ENCODE results near the gene AKR7A2.

Gene AKR7A2

GRCh38 chr1:19311931-19312781 is at the start of gene AKR7A2, which contains the start of gene SLC66A1:
TSS of gene AKR7A2 (minus strand) at chr1:19312144. CDS start at chr1:19312124, 20 bp downstream.
TSS of gene SLC66A1 (plus strand) at chr1:19312326. CDS start at chr1:19317678, 5,352 bp downstream.
- DNase-seq, result peak in 55 of 56 donors; percentile 58 to 96 (median 85)

DNA sequence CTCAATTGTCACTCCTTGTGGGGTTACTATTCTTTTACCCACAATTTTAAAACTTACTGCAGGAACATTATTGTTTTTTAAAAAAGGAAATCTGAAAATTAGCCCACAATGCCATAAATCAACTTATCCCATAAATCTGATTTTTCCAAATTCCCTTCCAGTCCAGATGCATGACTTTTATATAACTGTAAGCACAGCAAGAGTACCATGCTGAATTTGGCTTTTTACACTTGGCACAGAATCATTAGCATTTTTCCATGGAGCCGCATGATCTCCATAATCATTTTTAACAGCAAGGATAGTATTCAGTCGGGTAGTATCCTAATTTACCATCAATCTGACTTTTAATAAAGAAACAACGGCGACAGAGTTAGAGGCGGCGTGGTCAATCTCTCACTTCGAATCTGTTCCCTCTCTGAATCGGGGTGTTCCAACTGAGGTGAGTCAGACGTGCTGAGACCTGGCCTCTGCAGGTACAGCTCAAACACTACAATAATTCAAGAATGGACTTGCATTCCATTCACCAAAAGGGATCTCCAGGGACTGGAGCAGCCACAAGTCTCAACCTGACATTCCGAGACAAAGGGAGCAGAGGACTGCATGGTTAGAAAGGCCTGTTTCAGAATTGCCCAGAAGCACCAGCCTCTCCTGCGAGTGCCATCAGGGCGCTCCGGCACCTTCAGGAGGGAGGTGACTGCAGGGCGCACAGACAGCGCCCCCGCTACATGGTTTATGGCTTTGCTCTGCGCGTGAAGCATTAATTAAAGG is 49.1 kb upstream of the AKR7A2 start:
- DNase-seq, result no peak

DNA sequence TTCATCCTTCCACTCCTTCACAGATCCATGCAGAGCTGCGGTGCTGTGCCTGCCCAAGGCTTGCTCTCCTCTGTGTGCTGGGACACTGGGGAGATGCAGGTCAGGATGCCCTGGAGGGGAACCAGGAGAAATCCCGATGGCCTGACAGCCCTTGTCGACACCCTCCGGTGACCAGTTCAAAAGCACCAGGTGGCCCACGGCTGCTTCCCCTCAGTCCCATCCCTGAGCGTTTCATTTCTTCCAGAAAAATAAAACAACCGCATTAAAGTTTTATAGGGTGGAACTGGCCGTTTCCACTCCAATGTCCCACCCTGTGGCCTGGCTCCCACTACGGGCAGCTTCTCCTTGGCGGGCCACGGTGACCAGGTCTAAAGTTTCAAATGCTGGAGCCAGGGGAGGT is 48.5 kb upstream of the AKR7A2 start:
- DNase-seq, result no peak

GRCh38 chr1:19360016-19360415 is 48.1 kb upstream of the AKR7A2 start:
- no peak for DNase-seq

DNA sequence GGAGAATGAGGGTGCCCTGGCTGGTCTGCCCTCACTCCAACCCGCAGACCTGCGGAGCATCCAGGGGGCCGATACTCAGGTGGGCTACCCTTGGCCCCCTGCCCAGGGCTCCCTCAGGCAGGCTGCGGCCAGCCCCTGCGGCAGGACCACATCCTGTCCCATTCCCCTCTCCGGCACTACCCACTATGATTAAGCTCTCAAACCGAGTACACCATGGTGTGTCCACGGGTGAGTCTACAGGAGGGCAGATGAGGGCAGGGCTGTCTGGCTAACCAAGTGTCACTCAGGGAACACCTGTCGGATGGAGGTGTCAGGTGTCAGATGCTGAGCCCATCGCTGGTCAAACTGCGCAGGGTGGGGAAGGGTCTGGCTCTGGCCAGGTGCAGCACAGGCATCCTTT is 47.4 kb upstream of the AKR7A2 start:
- DNase-seq, result no peak

DNA sequence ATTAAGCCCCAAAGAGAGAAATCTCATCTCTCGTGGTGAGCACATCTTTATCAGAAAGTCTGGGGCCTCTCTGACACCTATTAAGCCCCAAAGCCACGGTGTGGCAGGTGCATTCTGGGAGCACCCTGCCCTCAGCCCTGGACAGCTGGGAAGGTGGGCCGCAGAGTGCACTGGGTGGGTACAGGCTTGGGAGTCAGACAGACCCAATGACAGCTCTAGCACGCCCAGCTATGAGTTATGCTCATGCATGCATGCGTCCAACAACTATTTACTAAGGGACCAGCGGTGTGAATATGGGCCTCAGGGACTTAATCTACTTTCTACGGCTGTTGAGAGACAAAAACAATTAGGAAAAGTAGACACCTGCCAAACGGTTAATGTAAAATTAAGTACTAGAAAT is 46.8 kb upstream of the AKR7A2 start:
- DNase-seq, result no peak

- no peak for DNase-seq
Measured at GRCh38 chr1:19357299-19357986, 45.5 kb upstream of the AKR7A2 start.

- DNase-seq, result no peak
Measured at GRCh38 chr1:19356266-19356665, 44.3 kb upstream of the AKR7A2 start.

- DNase-seq, result no peak
Measured at GRCh38 chr1:19354531-19354981, 42.6 kb upstream of the AKR7A2 start.

DNA sequence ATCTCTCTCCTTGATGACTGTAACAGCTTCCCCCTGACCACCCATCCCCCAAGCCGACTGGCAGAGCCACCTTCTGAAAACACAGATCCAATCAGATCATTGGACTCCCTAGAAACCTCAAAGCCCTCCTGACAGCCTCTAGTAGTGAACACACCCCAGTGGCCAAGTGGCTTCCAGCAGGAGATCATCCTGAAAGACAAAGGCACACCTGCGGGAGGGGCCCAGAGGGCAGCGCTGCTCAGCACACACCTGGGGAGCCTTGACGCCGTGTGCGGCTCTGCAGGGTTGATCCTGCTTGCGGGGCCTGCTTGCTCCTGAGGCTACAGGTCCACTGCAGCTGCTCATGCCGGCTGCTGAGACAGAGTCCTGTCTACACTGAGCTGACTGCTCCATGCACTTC is 41.7 kb upstream of the AKR7A2 start:
- DNase-seq, result no peak

DNA sequence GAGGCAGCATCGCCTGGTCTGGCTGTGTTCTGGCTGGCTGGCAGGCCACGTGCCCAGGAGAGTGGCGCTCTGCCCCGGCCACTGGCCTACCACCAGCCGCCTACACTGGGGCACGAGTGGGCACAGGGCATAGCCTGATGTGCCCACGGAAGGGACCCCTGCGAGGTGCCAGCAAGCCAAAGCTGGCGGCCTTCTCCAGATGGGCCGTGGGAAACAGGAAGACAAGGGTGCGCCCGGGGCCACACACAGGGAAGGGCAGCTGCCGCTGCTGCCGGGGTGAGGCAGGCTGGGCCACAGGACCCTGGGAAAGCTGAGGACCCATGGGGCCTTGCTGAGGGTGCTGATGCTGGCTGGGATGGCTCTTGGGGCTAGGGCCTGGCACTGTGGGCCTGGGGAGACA is 40.9 kb upstream of the AKR7A2 start:
- DNase-seq, result no peak

GRCh38 chr1:19351873-19352272 is 39.9 kb upstream of the AKR7A2 start:
- no peak for DNase-seq

DNA sequence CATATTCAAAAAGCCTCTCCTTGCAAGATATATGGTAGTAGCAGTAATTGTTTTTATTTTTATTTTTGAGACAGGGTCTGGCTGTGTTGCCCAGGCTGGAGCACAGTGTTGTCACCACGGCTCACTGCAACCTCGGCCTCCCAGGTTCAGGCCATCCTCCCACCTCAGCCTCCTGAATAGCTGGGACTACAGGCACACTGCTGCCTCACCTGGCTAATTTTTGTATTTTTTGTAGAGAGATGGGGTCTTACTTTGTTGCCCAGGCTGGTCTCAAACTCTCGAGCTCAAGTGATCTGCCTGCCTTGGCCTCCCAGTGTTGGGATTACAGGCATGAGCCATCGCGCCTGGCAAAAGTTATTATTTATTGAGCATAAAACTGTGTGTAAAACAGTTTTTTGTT is 38.6 kb upstream of the AKR7A2 start:
- no peak for DNase-seq

DNA sequence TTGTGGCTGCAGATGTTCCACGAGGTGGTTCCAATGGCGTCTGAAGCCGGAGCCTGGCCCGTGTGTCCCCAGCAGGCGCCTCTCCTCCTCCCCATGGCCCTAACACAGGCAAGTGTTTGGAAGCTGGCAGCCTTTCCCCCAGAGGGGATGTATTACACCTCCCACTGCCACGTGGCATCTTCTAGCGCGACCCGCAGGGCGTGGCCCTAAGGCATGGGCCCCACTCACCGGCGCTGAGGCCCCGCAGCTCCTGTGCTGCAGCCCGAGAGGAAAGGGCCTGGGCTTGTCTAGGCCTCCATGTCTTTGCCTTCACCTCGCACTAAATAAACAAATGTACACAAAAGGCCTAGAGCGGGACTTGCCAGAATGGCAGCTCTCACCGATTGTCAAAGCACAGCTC is 38.1 kb upstream of the AKR7A2 start:
- no peak for DNase-seq

GRCh38 chr1:19348441-19349198 is 36.7 kb upstream of the AKR7A2 start:
- DNase-seq, result no peak

DNA sequence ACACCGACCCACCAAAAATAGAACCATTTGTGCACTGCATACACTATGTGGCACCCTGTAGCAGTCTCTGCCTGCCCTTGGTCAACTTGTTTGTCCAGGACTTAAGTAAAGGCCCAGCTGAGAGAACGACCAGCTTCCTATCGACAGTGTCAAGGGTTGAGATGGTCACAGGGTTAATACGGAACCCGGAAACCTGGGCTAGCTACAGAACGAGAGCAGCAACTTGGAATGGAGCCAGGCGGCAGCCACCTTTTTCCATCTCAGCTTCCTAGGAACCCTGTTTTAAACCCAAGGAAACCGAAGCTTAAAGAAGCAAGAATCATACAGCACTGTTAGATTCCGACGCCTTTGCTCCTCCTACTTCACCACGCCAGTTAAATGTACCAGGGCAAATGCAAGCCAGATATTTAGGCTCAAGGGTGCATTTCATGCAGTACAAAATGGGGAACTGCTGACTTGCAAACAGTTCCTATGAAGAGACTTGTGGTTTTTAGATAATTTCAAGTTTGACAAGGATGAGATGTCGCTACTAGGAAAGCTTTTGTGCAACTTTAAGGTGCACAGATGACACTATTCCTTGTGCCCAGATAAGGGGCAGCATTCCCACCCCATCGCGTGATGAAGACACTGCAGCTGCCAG is 35.7 kb upstream of the AKR7A2 start:
- DNase-seq, result no peak

- DNase-seq, result no peak
Measured at GRCh38 chr1:19346026-19346425, 34.1 kb upstream of the AKR7A2 start.

DNA sequence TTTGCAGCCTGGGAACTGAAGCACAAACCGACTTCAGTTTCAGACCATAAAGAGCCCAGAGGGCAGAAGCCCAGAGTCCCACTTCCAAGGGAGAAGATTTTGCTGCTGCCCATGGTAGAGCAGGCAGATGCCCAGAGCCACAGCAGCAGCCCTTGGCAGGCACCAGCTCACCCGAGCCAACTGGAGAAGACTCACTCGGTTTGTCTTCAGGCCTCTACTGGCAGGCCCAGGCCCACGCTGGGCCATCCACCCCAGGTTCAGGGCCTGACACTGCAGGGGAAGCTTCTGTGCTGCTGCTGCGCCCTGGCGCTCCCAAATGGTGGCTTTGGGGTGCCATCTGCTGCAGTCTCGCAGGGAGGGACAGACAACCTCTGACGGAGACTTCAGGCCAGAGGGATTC is 33.4 kb upstream of the AKR7A2 start:
- DNase-seq, result peak in 10 of 56 donors; percentile 7 to 39 (median 19)

GRCh38 chr1:19344831-19345230 is 32.9 kb upstream of the AKR7A2 start:
- no peak for DNase-seq

- peak in 32 of 56 donors; percentile 7 to 72 (median 32) for DNase-seq
Measured at GRCh38 chr1:19344372-19344810, 32.4 kb upstream of the AKR7A2 start.
